PC-3 (cell line): ENCODE data around the gene NBAS. TPM values are rescaled to one million over a fixed set of nuclear protein-coding genes. Genes with fewer than 3 reads are reported as not detected.

Source experiments
- ATAC-seq: fragments of 200-7000 bp; cut with Tn5 transposase; 2 replicates; pipeline ENCODE4 v1.9.1; 2020; ENCODE audit warnings: mild to moderate bottlenecking, moderate library complexity
- BruUV-seq: library from RNA; stranded (reverse); fragments of 400-500 nt; replicated peaks from 2 replicates; lab custom pipeline; 2021; lab: Mats Ljungman, UMichigan
- CTCF ChIA-PET: fragments of 300-600 bp; sonication (Branson Sonifier 250); formaldehyde crosslinking; loops from one replicate; lab custom pipeline; 2022; ENCODE audit warnings: antibody characterized with exemption; lab: Charles Lee
- POLR2A ChIA-PET: fragments of 300-600 bp; sonication (Branson Sonifier 250); formaldehyde crosslinking; loops from one replicate; lab custom pipeline; 2022; ENCODE audit warnings: antibody characterized with exemption; ENCODE audit not compliant: unreplicated experiment; lab: Charles Lee
- DNase-seq: peaks from one replicate; pipeline ENCODE4 v3.0.0-alpha.2; 2015
- H2AFZ ChIP-seq: fragments of 300-600 bp; sonication (generic); 2 replicates; pipeline ENCODE4 v1.6.0; 2016; ENCODE audit warnings: antibody characterized with exemption, low read length
- H3F3A ChIP-seq: fragments of 300-600 bp; sonication (generic); one replicate; pipeline ENCODE4 v1.6.0; 2017; ENCODE audit warnings: antibody characterized with exemption, low read length, control low read depth, mild to moderate bottlenecking; ENCODE audit not compliant: unreplicated experiment
- H3K27ac ChIP-seq: fragments of 300-600 bp; sonication (generic); 2 replicates; pipeline ENCODE4 v1.5.1; 2016; ENCODE audit warnings: mild to moderate bottlenecking, low read length
- H3K27me3 ChIP-seq: fragments of 300-600 bp; sonication (generic); 2 replicates; pipeline ENCODE4 v1.6.1; 2016; ENCODE audit warnings: low read length, mixed read lengths
- H3K36me3 ChIP-seq: fragments of 300-600 bp; sonication (generic); 2 replicates; pipeline ENCODE4 v1.6.1; 2016; ENCODE audit warnings: low read depth, mixed run types, low read length, mixed read lengths
- H3K4me1 ChIP-seq: fragments of 300-600 bp; sonication (generic); 2 replicates; pipeline ENCODE4 v1.5.1; 2016; ENCODE audit warnings: low read length; ENCODE audit not compliant: insufficient read depth
- H3K4me2 ChIP-seq: fragments of 300-600 bp; sonication (generic); 2 replicates; pipeline ENCODE4 v1.6.0; 2016; ENCODE audit warnings: low read length
- H3K4me3 ChIP-seq: fragments of 300-600 bp; sonication (generic); 2 replicates; pipeline ENCODE4 v1.5.1; 2016; ENCODE audit warnings: mild to moderate bottlenecking, low read length, mixed read lengths
- H3K79me2 ChIP-seq: fragments of 300-600 bp; sonication (generic); 2 replicates; pipeline ENCODE4 v1.6.1; 2017; ENCODE audit warnings: low read length, mixed read lengths
- H3K9ac ChIP-seq: fragments of 300-600 bp; sonication (generic); 2 replicates; pipeline ENCODE4 v1.6.0; 2016; ENCODE audit warnings: mild to moderate bottlenecking, low read length
- H3K9me2 ChIP-seq: fragments of 300-600 bp; sonication (generic); replicated peaks from 2 replicates; pipeline ENCODE4 v1.6.1; 2016; ENCODE audit warnings: mixed run types, low read length, mixed read lengths
- H3K9me3 ChIP-seq: fragments of 300-600 bp; sonication (generic); 2 replicates; pipeline ENCODE4 v1.6.1; 2016; ENCODE audit warnings: low read length, mixed read lengths
- H4K20me1 ChIP-seq: fragments of 300-600 bp; sonication (generic); 2 replicates; pipeline ENCODE4 v1.6.1; 2016; ENCODE audit warnings: low read length, mixed read lengths
- EZH2 ChIP-seq: fragments of 300-600 bp; sonication (generic); IDR thresholded peaks from one replicate; pipeline ENCODE4 v1.6.1; 2017; ENCODE audit warnings: antibody characterized with exemption, mild to moderate bottlenecking, low read length; ENCODE audit not compliant: unreplicated experiment
- EZH2phosphoT487 ChIP-seq: fragments of 300-600 bp; sonication (generic); IDR thresholded peaks from 2 replicates; pipeline ENCODE4 v1.6.1; 2018; ENCODE audit warnings: mild to moderate bottlenecking, antibody characterized with exemption, low read length, borderline replicate concordance
- intact Hi-C: fragments of 100-400 bp; cut with micrococcal nuclease; formaldehyde crosslinking; loops from 2 replicates; pipeline ENCODE4 v1.9.0; 2023
- total RNA-seq: library from RNA; depleted of rRNA; stranded (reverse); fragments of >200 nt; gene quantifications from 2 replicates; pipeline ENCODE4 v1.2.3, GENCODE V29; 2014
- TF ChIP-seq, protein P1 (sequence below): fragments of 300-600 bp; sonication (generic); conservative IDR thresholded peaks from 2 replicates; pipeline ENCODE4 v1.5.1; 2017; ENCODE audit warnings: antibody characterized with exemption, low read depth, mild to moderate bottlenecking, low read length

NBAS gene
- total RNA-seq, 1 experiment from 2014 or later: 37.2 TPM

DNA sequence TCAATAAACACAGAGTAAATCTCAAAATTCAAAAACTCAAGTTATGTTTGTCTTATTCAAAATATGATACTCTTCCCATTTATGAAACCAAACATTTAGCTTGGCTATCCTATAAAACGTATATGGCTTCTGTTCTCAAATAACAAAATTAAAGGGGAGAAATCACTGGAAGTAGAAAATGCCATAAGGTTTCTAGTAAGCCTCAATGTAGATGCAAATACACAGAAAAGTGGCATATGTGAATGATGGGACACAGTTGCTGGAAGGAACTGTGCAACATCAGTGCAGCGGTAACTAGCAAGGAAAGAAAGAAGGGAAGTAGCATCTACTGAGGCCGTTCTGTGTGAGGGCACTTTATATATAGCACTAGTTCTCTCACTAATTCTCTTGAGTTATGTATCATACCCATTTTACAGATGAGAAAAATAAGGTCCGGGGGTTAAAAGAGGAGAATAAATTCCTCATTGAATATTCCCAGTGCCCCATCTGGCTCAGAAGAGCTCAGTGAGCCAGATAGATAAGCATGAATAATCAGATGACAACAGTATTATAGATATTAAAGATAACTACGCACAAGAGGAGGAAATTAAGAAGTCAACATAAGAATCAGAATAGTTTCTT, 27.2 kb downstream of the NBAS start:
- no peak for TF ChIP-seq EZH2phosphoT487
- TF ChIP-seq, protein P1, sequence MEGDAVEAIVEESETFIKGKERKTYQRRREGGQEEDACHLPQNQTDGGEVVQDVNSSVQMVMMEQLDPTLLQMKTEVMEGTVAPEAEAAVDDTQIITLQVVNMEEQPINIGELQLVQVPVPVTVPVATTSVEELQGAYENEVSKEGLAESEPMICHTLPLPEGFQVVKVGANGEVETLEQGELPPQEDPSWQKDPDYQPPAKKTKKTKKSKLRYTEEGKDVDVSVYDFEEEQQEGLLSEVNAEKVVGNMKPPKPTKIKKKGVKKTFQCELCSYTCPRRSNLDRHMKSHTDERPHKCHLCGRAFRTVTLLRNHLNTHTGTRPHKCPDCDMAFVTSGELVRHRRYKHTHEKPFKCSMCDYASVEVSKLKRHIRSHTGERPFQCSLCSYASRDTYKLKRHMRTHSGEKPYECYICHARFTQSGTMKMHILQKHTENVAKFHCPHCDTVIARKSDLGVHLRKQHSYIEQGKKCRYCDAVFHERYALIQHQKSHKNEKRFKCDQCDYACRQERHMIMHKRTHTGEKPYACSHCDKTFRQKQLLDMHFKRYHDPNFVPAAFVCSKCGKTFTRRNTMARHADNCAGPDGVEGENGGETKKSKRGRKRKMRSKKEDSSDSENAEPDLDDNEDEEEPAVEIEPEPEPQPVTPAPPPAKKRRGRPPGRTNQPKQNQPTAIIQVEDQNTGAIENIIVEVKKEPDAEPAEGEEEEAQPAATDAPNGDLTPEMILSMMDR: no peak
- TF ChIP-seq EZH2: no peak
- H3K4me3 ChIP-seq: no peak overlapping the region
- no peaks in the 10 kb centered on the region for H3K27me3 ChIP-seq
- H3F3A ChIP-seq: no peaks in the 10 kb centered on the region
- ATAC-seq: no peak
- no peaks in the 10 kb centered on the region for H3K79me2 ChIP-seq
- no TSS peak for BruUV-seq
- peaks cover 18% of the 10 kb centered on the region for H3K36me3 ChIP-seq
- H2AFZ ChIP-seq: no peak overlapping the region
- no peaks in the 10 kb centered on the region for H4K20me1 ChIP-seq
- H3K27ac ChIP-seq: no peak overlapping the region
- intact Hi-C loops: no loop called here
- no peak overlapping the region for H3K9ac ChIP-seq
- H3K9me2 ChIP-seq: no peaks in the 10 kb centered on the region
- CTCF ChIA-PET: no interaction called here
- no peak overlapping the region for H3K4me2 ChIP-seq
- DNase-seq: no peak
- no peaks in the 10 kb centered on the region for H3K4me1 ChIP-seq
- POLR2A ChIA-PET: no interaction called here
- H3K9me3 ChIP-seq: no peaks in the 10 kb centered on the region

GRCh38 chr2:15532996-15533395, 28.1 kb downstream of the NBAS start:
- no peak overlapping the region for H3K4me2 ChIP-seq
- no peaks in the 10 kb centered on the region for H3K79me2 ChIP-seq
- no peak for DNase-seq
- H3K4me1 ChIP-seq: no peaks in the 10 kb centered on the region
- no peaks in the 10 kb centered on the region for H4K20me1 ChIP-seq
- no peaks in the 10 kb centered on the region for H3K9me2 ChIP-seq
- ATAC-seq: no peak
- no peaks in the 10 kb centered on the region for H3K9me3 ChIP-seq
- no TSS peak for BruUV-seq
- ChIA-PET CTCF (no interaction called here), POLR2A (no interaction called here)
- TF ChIP-seq, protein P1: no peak
- no peak for TF ChIP-seq EZH2
- TF ChIP-seq EZH2phosphoT487: no peak
- peaks cover 18% of the 10 kb centered on the region for H3K36me3 ChIP-seq
- H3K27ac ChIP-seq: no peak overlapping the region
- H3K4me3 ChIP-seq: no peak overlapping the region
- H3F3A ChIP-seq: no peaks in the 10 kb centered on the region
- no peaks in the 10 kb centered on the region for H3K27me3 ChIP-seq
- H3K9ac ChIP-seq: no peak overlapping the region
- intact Hi-C loops: no loop called here
- no peak overlapping the region for H2AFZ ChIP-seq

DNA sequence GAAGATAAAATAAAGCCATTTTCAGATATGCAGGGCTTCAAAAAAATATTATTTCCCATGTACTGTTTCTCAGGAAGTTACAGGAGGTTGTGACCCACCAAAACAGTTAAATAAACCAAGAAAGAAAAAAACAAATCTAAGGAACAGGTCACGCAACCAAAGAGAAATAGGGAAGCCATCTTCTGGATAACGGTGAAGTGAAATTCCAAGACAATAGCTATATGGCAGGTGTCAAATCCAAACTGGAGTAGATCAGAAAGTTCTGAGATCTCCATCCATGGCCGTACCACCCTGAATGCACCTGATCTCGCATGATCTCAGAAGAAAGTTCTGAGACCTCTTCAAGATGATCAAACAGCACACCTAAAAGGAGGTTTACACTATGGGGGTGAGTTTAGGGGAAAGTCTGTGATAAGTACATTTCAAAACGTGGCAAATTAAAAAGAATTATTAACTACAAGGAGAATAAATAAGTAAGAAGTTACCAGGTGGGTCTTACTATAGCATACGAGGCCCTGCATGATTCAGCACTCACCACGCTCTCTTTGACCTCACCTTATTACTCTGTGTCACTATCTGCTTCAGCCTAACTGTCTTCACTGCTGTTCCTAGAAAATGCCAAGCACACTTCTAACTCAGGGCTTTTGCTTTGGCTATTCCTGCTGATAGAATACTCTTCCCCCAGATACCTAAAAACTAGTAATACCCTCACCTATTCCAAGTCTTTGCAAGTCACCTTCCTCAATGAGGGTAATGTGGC, 29.9 kb downstream of the NBAS start:
- H3K27me3 ChIP-seq: no peaks in the 10 kb centered on the region
- H3K4me2 ChIP-seq: no peak overlapping the region
- no peak overlapping the region for H3K27ac ChIP-seq
- intact Hi-C loops: no loop called here
- POLR2A ChIA-PET: no interaction called here
- H3K79me2 ChIP-seq: no peaks in the 10 kb centered on the region
- no peaks in the 10 kb centered on the region for H3K9me2 ChIP-seq
- peaks cover 18% of the 10 kb centered on the region for H3K36me3 ChIP-seq
- ATAC-seq (no peak), DNase-seq (no peak)
- BruUV-seq: no TSS peak
- CTCF ChIA-PET: no interaction called here
- H2AFZ ChIP-seq: no peak overlapping the region
- no peak overlapping the region for H3K4me3 ChIP-seq
- no peaks in the 10 kb centered on the region for H3K9me3 ChIP-seq
- H3K4me1 ChIP-seq: no peaks in the 10 kb centered on the region
- H4K20me1 ChIP-seq: no peaks in the 10 kb centered on the region
- TF ChIP-seq EZH2phosphoT487 (no peak), EZH2 (no peak)
- TF ChIP-seq, protein P1: no peak
- no peaks in the 10 kb centered on the region for H3F3A ChIP-seq
- no peak overlapping the region for H3K9ac ChIP-seq
